Lower leg skin (tissue), 4 donors: ENCODE data around the gene FAM135A. TPM values are rescaled to one million over a fixed set of nuclear protein-coding genes. Genes with fewer than 3 reads are reported as not detected.

Experiments used
- DNase-seq, 2 donors: peaks; one replicate each; pipeline ENCODE4 v3.0.0-alpha.2; 2019; ENCODE audit warnings: low spot score in 2 of 2
- H3K4me3 ChIP-seq: fragments of 200-600 bp; sonication (generic); 2 replicates; pipeline ENCODE4 v1.5.1; 2017; ENCODE audit warnings: mild to moderate bottlenecking, low read depth; ENCODE audit not compliant: poor library complexity, severe bottlenecking
- POLR2A ChIP-seq, 2 donors: fragments of 450-650 bp; IDR thresholded peaks; one replicate each; pipeline ENCODE4 v1.6.1; 2016 to 2017; ENCODE audit warnings: antibody characterized with exemption in 2 of 2, mild to moderate bottlenecking in 1 of 2, moderate library complexity in 1 of 2
- WGBS, 2 donors: methylation state at CpG; one replicate each; pipeline ENCODE4 v1.1.5; 2018; 5-methylcytosine and 5-hydroxymethylcytosine counted together
- intact Hi-C: fragments of 100-400 bp; cut with DNase I; formaldehyde crosslinking; loops from one replicate; pipeline ENCODE4 v1.15.0; 2023; ENCODE audit warnings: low total_unique reads
- total RNA-seq, 4 donors: library from RNA; depleted of rRNA; stranded (reverse); fragments of >200 nt; gene quantifications; one replicate each; pipeline ENCODE4 v1.1.0, GENCODE V29; 2016
- TF ChIP-seq, protein P1 (sequence below), 3 donors: fragments of 450-650 bp; IDR thresholded peaks; one replicate each; pipeline ENCODE4 v1.5.1; 2016; ENCODE audit warnings: antibody characterized with exemption in 3 of 3, mild to moderate bottlenecking in 3 of 3, moderate library complexity in 2 of 3

FAM135A gene
- total RNA-seq, 4 donors from 2014 or later = 77.1 to 105 (median 80.5) TPM

GRCh38 chr6:70391492-70391891 is 21.8 kb upstream of the FAM135A start:
- TF ChIP-seq, protein P1, sequence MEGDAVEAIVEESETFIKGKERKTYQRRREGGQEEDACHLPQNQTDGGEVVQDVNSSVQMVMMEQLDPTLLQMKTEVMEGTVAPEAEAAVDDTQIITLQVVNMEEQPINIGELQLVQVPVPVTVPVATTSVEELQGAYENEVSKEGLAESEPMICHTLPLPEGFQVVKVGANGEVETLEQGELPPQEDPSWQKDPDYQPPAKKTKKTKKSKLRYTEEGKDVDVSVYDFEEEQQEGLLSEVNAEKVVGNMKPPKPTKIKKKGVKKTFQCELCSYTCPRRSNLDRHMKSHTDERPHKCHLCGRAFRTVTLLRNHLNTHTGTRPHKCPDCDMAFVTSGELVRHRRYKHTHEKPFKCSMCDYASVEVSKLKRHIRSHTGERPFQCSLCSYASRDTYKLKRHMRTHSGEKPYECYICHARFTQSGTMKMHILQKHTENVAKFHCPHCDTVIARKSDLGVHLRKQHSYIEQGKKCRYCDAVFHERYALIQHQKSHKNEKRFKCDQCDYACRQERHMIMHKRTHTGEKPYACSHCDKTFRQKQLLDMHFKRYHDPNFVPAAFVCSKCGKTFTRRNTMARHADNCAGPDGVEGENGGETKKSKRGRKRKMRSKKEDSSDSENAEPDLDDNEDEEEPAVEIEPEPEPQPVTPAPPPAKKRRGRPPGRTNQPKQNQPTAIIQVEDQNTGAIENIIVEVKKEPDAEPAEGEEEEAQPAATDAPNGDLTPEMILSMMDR (IDR thresholded peaks at IDR 0.05) = no peak
- intact Hi-C loops = no loop called here
- 81 to 93% methylated on average over 3 of the region's 3 CpGs for WGBS, 2 donors

DNA sequence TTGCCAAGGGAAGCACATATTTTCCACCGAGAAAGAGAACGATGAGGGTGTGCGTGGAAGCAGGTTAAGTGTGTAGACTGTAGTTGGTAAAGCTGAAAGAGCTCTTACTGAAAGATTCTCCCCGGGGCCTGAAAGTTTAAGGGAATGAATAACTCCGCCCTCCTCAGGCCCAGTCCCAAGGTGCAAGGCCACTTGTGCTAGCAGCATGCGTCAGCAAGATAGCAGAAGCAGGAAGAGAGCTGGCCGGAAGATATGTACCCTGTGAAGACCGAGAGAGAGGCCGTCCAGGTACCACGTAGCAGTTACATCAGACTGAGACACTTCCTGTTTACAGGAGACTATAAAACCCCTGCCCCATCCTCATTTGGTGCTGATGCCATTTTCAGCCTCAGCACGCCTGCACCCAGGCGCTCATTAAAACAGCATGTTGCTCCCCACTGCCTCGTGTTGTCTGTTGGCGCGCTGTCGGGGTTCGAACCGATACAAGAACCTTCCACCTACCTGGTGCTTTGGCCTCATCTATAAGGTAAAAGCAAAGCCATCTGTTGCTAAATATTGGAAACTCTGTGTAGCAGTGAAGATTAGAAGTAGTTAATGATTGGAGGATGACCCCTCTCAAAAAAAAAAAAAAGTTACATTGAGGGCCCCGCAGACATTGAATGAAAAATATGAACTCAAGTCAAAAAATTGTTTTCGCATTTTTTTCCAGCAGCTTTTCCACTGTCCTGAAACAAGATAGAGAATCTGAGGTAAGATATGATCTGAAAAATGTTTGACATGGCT is 18.6 kb upstream of the FAM135A start:
- TF ChIP-seq POLR2A (IDR thresholded peaks at IDR 0.05) = no peak
- intact Hi-C loops = no loop called here
- H3K4me3 ChIP-seq = no peak overlapping the region
- no peak for DNase-seq
- 90 to 93% methylated on average over 20 of the region's 20 CpGs for WGBS, 2 donors

More at GRCh38 chr6:70391492-70391891, 21.8 kb upstream of the FAM135A start:
- H3K4me3 ChIP-seq = no peak overlapping the region
- DNase-seq = no peak

DNA sequence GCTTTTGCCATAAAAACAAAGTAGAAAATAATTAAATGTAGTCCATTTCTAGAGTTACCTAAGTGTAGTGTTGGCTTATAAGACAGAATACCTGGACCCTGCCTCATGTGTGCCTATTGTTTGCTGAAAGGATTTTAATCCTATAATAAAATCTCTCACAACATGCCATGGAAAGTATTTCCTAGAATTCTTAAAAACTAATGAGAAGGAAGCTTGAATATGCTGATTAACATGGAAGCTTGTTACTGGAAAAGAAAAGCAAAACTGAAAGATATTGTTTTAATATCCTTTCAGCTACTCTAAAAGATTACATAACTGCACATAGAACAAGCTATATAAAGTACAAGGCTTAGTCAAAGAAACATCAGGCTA is 18.0 kb upstream of the FAM135A start:
- no peak for TF ChIP-seq POLR2A (IDR thresholded peaks at IDR 0.05)
- TF ChIP-seq, protein P1 (IDR thresholded peaks at IDR 0.05) = no peak
- DNase-seq = no peak
- no peak overlapping the region for H3K4me3 ChIP-seq
- intact Hi-C loops = no loop called here

GRCh38 chr6:70396163-70396562 is 17.1 kb upstream of the FAM135A start:
- intact Hi-C loops = no loop called here
- H3K4me3 ChIP-seq = no peak overlapping the region
- WGBS, 2 donors = 78 to 79% methylated on average over 1 of the region's 1 CpG
- no peak for TF ChIP-seq POLR2A (IDR thresholded peaks at IDR 0.05)
- TF ChIP-seq, protein P1 (IDR thresholded peaks at IDR 0.05) = no peak
- DNase-seq = no peak

GRCh38 chr6:70396796-70397729 is 16.2 kb upstream of the FAM135A start:
- DNase-seq = peak in 1 of 2 donors; percentile 27
- no peak overlapping the region for H3K4me3 ChIP-seq
- TF ChIP-seq POLR2A (IDR thresholded peaks at IDR 0.05) = no peak
- TF ChIP-seq, protein P1 (IDR thresholded peaks at IDR 0.05) = no peak
- WGBS, 2 donors = 48% methylated on average over 10 of the region's 10 CpGs
- intact Hi-C loops = no loop called here
